Measurements from ENCODE around the gene TNFRSF12A.

Gene TNFRSF12A

DNA sequence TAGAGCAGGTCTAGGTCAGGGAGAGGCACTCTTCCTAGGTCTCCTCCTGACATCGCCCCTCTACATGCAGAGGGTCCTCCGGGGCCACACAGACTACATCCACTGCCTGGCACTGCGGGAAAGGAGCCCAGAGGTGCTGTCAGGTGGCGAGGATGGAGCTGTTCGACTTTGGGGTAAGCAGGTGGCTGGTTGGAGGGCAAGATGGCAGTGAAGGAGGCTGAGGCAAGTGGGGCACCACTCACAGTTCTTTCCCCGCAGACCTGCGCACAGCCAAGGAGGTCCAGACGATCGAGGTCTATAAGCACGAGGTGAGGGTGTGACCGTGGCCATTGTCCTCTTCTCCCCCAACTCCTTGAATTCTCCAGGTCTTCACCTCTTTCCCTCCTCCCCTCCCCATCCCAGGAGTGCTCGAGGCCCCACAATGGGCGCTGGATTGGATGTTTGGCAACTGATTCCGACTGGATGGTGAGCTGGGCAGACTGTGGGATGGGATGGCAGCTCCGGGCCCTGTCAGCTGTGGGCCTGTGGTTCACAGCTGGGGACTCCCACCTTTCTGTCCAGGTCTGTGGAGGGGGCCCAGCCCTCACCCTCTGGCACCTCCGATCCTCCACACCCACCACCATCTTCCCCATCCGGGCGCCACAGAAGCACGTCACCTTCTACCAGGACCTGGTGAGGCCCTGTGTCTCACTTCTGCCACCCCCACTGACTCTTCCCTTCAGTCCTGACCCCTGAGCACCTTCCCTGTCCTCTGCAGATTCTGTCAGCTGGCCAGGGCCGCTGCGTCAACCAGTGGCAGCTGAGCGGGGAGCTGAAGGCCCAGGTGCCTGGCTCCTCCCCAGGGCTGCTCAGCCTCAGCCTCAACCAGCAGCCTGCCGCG lies 6.7 kb downstream of the TNFRSF12A start:
- DNase-seq (ENCODE audit: low spot score): no peak

DNA sequence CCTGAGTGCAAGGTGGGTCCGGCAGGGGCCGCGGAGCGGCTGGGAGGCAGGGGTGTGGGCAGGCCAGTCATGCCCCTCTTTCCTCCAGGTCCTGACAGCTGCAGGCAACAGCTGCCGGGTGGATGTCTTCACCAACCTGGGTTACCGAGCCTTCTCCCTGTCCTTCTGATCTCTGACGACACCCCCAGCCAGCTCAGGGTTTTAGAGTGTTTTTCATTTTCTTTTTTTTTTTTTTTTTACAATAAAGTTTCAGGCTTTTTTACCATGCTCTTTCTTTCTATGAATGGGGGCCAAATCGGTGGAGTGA lies 7.3 kb downstream of the TNFRSF12A start:
- no peak for DNase-seq (ENCODE audit: low spot score)

DNA sequence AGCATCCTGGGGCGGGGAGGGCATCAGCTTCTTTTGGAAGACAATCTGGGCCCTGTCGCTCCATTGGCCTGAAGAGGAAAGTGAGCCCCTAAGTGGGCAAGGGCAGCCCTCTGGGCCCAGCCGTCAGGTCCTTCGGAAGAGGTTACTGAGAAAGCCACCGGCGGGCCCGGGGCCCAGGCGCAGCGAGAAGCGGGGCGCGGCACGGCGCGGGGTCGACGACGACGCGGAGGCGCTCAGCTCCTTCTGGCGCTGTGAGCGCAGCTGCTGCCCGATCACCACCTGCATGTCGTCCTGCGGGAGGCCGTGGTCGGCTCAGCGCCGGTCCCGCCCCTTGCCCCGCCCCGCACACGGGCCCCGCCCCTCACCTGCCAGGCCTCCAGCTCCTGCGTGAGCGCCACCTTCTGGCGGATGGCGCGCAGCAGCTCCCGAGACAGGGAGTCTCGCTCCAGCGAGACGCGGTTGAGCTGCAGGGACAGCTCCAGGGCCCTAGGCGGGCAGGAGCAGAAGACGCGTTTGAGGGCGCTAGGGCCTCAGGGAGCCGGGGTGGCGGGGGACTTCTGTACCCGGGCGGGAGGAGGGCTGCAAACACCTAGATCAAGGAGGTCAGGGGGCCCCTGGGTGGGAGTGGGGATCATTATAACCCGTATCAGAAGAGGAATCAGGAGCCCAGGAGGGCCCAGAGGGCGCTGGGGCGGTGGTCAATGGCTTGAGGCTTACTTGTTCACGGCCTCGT lies 8.0 kb downstream of the TNFRSF12A start:
- peak; percentile 89 for DNase-seq (ENCODE audit: low spot score)

DNA sequence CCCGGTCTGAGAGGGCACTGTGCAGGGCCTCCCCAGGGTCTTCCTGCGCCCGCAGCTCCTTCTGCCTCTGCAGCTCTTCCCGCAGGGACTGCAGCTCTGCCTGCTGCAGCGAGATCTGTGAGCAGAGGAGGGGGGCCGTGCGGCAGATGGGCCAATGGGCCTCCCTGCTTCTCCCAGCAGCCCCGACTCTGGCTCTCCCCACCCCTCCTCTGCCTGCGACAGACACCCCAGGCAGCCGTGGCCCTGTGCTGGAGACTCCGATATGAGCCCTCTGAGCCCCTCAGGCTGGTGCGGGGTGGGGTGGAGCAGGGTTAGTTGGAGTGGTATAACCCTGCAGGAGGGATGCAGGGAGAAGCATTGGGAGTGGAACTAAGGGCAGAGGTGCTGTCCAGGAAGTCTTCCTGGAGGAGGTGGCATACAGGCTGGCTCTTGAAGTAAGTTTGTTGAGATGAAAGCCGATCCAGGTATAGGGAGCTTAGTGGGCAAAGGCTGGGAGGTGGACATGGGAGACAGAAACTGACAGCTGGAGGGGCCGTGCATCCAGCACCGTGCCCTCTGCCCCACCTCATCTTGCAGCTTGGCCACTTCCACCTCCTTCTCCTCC lies 8.7 kb downstream of the TNFRSF12A start:
- DNase-seq (ENCODE audit: low spot score): no peak

DNA sequence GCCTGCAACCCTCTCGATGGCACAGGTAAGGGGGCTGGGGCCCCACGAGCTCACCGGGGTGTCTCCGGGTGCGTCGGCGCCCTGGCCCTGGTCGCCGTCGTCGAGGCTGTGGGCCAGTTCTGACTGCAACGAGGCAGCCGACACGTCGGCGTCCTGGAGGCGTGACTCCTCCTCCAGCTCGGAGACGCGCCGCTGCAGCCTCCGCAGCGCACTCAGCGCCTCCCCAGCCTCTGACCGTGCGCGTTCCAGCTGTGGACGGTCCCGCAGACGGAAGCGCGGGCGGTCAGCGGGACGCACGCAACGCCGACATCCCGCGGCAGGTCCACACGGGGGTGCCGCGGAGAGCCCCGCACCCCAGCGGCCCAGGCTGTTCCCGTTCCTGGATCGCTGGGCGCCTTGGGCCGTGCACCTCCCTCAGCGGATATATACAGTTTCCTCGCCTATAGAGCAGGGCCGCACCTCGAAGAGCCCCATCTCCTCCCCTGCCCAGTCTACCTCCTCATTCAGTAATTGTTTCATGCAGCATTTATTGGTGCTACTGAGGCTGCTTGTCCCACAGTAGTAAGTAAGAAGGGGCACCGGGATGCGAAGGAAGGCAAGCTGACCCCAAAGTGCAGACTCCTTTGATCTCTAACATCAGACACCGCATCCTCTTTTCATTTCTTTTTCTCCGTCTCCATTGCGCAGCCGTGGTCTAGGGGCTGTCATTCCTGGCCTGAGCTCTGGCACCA lies 9.5 kb downstream of the TNFRSF12A start:
- DNase-seq (ENCODE audit: low spot score): no peak

DNA sequence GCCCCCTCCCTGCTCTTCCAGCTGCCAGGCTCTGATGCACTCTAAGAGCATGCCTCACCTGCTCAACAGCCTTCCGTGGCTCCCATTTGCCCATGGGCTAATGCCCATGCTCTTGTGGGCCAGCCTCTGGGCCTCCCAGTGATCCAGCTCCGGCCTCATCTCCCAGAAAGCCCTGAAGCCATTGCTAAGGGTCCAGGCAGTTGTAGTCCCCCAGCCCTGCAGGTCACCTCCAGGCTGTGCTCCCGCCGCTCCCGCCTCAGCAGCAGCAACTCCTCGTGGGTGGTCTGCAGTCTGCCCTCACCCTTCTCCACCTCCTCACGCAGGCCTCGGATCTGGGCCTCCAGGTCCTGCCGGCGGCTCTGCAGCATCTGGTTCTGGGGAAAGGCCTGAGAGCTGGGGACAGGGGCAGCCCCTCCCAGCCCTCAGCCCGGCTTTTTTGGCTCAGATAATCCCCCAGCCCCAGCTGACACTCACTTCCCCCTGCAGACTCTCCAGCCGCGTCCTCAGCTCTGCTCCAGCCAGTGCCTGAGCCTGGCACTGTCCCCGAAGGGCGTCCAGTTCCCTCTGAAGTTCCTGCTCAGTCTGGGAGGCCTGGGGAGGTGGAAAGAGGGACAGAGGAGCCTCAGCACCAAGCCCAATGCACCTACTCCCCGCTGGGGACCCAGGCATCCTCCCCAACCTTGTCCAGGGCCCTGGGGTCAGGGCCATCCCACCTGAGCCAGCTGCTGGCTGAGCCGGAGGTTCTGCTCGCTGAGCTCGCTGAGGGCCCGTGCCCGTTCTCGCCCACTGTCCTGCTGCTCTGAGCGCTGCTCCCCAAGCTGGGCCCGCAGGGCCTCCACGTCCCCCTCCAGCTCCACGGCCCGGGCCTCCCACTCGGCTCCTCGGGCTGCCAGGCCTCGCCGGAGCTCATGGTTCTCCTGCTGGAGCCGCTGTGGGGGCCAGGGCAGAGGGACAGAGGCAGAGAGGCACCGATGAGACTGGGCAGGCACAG lies 10.3 kb downstream of the TNFRSF12A start:
- DNase-seq (ENCODE audit: low spot score): no peak

DNA sequence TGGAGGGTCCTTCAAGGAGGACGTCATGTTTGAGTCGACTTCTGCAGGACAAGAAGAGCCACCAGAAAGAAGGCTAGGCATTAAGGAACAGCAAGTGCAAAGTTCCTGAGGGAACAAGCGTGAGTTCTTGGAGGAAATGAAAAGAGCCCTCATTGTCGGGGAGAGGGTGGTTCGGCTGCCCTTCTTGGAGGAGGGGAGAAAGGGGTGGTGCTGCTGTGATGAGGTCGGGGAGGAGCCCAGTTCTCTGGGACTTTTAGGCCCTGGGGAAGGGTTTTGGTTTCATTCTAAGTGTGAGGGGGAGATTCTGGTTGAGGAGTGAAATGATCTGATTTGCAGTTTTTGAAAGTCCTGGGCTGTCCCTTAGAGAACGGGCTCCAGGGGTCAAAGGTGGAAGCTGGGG lies 12.5 kb downstream of the TNFRSF12A start:
- DNase-seq (ENCODE audit: low spot score): no peak

DNA sequence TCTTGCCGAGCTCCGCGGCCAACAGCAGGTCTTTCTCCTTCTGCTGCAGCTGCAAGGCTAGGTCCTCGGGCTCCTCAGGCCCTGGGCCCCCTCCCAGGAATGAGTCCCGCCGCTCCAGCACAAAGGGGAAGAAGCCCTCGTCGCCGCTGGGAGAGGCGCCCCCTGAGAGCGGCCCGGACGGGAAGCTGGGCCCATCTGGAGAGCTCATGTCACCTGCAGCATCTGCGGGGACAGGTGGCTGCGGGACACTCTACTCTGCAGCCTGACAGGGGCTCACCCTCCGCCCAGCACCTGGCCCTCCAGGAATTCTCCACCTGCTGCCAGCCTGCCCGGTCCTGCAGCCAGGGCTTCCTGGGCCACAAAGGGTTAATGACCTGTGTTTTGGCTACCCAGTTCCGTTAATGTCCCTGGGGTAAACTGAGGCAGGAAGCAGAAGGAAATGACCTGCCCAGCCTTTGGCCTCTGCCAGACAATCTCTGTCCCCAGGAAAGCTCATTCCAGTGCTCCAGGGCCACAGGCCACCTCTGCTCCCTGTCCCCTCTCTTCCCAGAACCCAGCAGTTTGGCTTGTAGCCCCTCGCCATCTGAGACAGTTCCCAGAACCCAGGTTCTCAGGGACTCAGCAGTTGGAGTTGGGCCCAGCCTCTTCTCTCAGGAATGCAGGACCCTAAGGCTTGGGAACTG lies 15.3 kb downstream of the TNFRSF12A start:
- no peak for DNase-seq (ENCODE audit: low spot score)

DNA sequence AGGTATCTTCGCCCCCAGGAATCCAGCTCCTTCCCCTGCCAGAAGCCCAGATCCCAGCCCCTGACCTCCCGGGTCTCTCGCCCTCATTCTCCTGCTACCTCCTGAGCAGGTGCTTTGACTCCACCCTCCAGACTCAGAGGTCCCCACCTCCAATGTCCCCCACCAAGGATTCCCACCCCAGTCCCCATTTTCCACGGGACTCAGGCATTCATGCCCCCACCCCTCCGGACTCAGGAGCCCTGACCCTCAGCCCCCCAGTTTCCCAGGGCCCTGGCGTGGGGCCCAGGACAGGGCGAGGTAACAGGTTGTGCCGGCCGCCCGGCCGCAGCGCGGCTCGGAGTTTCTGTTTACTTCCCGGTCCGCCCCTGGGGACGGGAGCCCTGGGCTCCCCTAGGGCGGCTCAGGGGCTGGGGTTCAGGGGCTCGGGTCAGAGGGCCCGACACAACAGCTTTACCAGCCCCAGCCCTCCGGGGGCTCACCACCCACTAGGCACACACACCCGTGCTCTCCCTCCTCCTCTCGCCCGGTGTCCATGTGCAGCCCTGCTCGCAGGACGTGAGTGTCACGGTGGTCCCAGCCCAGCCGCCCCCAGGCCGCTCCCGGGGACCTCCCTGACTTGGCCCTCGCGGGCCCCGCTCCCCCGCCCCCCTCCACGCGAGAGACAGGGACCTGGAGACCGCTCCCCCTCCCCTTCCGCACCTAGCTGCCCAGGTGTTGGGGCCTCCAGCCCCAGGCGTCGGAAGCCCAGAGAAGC lies 16.0 kb downstream of the TNFRSF12A start:
- no peak for DNase-seq (ENCODE audit: low spot score)

DNA sequence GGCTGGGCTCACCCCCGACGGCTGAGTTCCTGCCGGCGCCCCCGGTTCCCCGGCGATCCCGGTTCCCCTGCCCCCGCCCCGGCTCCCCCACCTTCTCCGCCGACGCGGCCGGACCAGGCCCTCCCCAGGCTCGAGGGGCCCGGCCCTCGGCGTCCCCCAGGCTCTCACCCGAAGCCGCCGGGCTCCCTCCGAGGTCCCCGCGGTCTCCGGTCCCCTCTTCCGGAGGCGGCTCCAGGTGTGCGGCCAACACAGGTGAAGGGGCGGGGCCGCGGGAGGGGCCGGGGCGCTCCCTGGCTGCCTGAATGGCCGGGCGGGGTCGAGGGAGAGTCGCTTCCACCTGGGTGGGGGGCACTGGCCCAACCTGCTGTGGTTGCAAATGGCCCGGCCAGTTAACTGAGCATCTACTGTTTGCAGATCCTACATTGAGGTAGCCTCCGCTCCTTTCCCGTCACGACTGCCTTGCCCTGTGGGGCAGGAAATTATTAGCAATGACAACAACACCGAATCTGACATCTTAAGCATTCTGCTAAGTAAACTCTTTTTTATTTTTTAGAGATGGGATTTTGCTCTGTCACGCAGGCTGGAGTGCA lies 16.7 kb downstream of the TNFRSF12A start, which contains the start of gene BICDL2:
TSS of gene BICDL2 (minus strand) at position 219 of the 590 bp plus-strand sequence. CDS start 1,448 bp downstream, outside the sequence.
- DNase-seq (ENCODE audit: low spot score): no peak

DNA sequence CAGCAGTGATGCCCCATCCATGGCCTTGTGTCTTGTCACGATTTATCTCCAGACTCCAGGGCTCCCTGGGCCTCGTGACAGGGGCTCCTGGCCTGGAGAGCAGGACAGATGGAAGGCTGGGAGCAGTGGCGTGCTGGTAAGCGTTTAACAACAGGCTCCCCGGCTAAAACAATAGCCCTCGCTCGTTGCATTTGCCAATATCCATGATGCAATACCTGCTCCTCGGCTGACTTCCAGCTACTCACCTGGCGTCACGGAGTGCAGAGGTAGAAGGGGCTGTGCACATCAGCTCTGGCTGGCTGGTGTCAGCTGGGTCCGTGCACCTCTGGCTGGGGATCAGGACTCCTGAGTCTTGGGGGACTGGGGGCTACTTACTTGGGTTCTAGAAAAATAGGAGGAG lies 18.1 kb downstream of the TNFRSF12A start:
- no peak for DNase-seq (ENCODE audit: low spot score)

DNA sequence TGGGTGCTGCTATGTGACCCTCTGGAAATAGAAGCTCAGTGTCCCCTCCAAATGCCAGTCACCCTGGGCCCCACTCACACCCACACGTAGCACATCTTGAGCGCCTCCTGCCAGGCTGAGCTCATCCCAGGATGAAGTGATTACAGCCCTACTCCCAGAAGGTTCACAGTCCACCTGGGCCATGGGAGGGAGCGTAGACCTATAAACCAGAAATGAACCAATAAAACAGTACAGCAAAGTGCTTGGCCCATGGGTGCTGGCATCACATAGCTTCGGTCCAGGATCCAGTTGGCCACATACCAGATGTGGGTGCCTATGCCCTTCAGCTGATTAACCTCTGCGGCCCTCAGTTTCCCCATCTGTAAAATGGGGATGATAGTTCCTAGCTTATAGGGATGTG lies 18.7 kb downstream of the TNFRSF12A start:
- DNase-seq (ENCODE audit: low spot score): no peak

DNA sequence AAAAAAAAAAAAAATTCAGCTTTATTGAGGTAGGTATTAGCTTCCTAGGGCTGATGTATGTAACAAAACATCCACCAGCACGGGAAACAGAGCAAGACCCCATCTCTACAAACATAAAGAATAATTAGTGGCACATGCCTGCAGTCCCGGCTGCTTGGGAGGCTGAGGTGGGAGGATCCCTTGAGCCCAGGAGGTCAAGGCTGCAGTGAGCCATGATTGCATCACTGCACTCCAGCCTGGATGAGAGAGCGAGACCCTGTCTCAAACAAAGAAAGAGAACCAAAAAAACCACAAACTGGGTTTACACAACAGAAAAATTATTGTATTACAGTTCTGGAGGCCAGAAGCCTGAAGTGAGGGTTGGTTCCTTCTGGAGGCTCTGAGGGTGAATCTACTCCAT lies 22.2 kb downstream of the TNFRSF12A start:
- no peak for DNase-seq (ENCODE audit: low spot score)

DNA sequence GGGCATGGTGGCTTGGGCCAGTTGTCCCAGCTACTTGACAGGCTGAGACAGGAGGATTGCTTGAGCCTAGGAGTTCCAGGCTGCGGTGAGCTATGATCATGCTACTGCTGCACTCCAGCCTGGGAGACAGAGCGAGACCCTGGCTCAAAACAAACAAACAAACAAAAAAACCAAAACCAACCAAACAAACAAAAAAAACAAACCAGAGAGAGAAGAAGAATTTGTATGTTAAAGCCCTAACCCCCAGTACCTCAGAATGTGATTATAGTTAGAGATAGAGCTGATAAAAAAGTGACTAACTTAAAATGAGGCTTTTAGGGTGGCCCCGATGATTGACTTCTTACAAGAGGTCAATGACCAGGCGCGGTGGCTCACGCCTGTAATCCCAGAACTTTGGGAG lies 24.5 kb downstream of the TNFRSF12A start:
- DNase-seq (ENCODE audit: low spot score): no peak

DNA sequence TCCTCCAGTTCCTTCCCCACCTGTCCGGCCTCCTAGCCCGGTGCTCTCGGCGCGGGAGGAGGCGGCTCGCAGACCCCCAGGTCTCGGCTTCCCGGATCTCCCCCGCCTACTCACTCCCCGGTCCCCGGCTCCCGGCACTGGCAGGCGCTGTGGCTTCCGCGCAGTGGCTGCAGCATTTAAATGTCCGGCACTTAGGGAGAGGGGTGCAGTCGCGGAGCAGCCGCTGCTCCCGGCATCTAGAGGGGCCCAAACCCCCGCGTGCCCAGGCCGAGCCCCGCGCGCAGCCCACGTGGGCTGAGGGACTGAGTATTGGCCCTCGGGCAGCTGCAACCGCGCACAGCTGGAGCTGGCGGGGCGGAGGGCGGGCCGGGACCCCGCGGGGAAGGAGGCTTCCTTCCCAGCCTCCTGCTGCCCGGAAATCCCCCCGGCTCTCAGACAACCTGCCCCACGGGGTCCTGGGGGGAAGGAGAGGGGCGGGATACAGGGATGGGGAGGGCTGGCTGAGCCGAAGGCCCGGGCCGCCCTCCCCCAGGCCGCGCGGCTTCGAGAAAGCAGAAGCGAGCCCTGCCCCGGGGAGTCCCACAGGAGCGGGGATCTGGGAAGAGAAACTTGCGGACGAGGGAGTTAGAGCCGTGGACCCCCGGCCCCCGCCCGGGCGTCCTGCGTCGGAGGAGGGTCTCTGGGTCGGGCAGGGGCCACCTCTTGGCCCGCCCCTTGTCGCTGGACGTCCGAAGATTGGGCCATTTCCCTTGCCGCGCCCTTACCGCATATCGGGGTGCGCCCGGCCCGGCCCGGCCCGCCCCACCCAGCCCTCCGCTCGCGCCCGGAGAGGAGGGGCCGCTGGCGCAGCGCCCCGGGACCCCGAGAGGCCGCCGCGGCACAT lies 25.8 kb downstream of the TNFRSF12A start, which contains the start of gene MMP25:
TSS of gene MMP25 (plus strand) at position 804 of the 883 bp plus-strand sequence. CDS start 357 bp downstream, outside the sequence.
- no peak for DNase-seq (ENCODE audit: low spot score)

DNA sequence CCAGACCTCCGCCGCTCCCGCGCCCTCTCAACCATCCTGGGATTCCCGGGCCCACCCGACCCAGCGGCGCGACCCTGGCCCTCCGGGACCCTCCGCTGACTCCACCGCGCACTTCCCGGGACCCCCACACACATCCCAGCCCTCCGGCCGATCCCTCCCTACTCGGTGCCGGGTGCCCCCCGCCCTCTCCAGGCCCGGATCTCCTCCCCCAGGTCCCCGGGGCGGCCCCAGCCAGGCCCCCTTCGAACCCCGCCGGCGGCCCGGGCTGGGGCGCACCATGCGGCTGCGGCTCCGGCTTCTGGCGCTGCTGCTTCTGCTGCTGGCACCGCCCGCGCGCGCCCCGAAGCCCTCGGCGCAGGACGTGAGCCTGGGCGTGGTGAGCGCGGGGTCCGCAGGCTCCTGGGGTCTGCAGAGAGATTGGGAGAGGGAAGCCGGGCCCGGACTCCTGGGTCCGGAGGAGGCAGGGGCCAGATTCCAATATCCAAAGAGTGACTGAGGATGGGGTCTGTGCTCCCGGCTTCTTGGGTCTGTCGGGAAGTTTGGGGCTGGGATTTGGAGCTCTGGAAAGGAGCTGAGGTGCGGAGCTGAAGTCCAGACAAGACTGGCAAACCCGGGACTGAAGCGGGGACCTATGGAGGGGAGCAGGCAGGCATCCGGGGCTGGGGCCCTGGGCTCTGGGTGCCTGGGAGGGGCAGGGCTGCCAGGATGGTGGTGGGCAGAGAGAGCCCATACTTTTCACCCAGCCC lies 26.6 kb downstream of the TNFRSF12A start:
- no peak for DNase-seq (ENCODE audit: low spot score)

DNA sequence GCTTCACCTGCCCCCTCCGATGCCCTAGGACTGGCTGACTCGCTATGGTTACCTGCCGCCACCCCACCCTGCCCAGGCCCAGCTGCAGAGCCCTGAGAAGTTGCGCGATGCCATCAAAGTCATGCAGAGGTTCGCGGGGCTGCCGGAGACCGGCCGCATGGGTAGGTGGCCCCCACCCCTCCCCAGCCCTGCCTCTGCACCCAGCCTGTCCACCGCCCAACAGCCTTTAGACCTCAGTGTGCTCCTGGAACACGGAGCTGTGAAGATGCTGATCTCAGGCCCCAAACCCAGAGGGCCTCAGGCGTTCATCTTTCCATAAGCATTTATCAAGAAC lies 27.2 kb downstream of the TNFRSF12A start:
- no peak for DNase-seq (ENCODE audit: low spot score)

Data from hematopoietic multipotent progenitor cell treated with erythropoietin and hydrocortisone succinate and interleukin-3 and kit ligand, for 15 days (in vitro differentiated cells).